Right atrium auricular region (tissue), 2 donors: Measurements from ENCODE around the gene SUSD6. TPM values are rescaled to one million over a fixed set of nuclear protein-coding genes. Genes with fewer than 3 reads are reported as not detected.

Experiments
- DNase-seq: peaks from one replicate; pipeline ENCODE4 v3.0.0-alpha.2; 2019; ENCODE audit warnings: low spot score
- H3K27ac ChIP-seq, 2 donors: fragments of 200-600 bp; sonication (generic); 1 replicate in 1 of 2; 2 replicates in 1 of 2; pipeline ENCODE4 v1.5.1; 2016 to 2019
- H3K27me3 ChIP-seq, 2 donors: fragments of 200-600 bp; sonication (generic); one replicate each; pipeline versions ENCODE4 v1.5.1 to v1.6.0; 2017 to 2019
- H3K36me3 ChIP-seq: fragments of 200-600 bp; sonication (generic); one replicate; pipeline ENCODE4 v1.5.1; 2016
- H3K4me1 ChIP-seq, 2 donors: fragments of 200-600 bp; sonication (generic); one replicate each; pipeline versions ENCODE4 v1.5.1 to v1.6.0; 2017 to 2019
- H3K4me3 ChIP-seq, 2 donors: fragments of 200-600 bp; sonication (generic); 1 replicate in 1 of 2; 2 replicates in 1 of 2; pipeline ENCODE4 v1.5.1; 2017 to 2019; ENCODE audit warnings: mild to moderate bottlenecking in 1 of 2, moderate library complexity in 1 of 2
- H3K9me3 ChIP-seq, 2 donors: fragments of 200-600 bp; sonication (generic); one replicate each; pipeline ENCODE4 v1.5.1; 2019
- CTCF ChIP-seq, 2 donors: fragments of 200-600 bp; sonication (generic); IDR thresholded peaks; one replicate each; pipeline ENCODE4 v1.5.1; 2019; ENCODE audit warnings: antibody characterized with exemption in 2 of 2
- total RNA-seq, 2 donors: library from RNA; depleted of rRNA; stranded (reverse); fragments of >200 nt; gene quantifications; one replicate each; pipeline ENCODE4 v1.1.0, GENCODE V29; 2016

SUSD6 gene
- total RNA-seq, 2 donors from 2014 or later, result 19.2 to 24.7 TPM

- peaks cover 5 to 27% of the 10 kb centered on the region in 2 donors for H3K27me3 ChIP-seq
Observed at GRCh38 chr14:69571449-69572029, 39.9 kb upstream of the SUSD6 start.

GRCh38 chr14:69572030-69572840 lies 39.2 kb upstream of the SUSD6 start:
- DNase-seq, result no peak
- no peaks in the 10 kb centered on the region for H3K9me3 ChIP-seq
- peak overlapping the region; percentile 15 to 49 for H3K4me3 ChIP-seq
- peaks cover 5 to 29% of the 10 kb centered on the region in 2 donors for H3K27me3 ChIP-seq
- no peak for TF ChIP-seq CTCF (IDR thresholded peaks at IDR 0.05)
- no peak overlapping the region for H3K27ac ChIP-seq
- no peaks in the 10 kb centered on the region for H3K36me3 ChIP-seq
- peaks cover 0 to 32% of the 10 kb centered on the region in 2 donors for H3K4me1 ChIP-seq

More at GRCh38 chr14:69571449-69572029, 39.9 kb upstream of the SUSD6 start:
- Histone ChIP-seq H3K4me3 (peak overlapping the region; percentile 15 to 49), H3K4me1 (peaks cover 0 to 32% of the 10 kb centered on the region in 2 donors), H3K36me3 (no peaks in the 10 kb centered on the region), H3K27ac (no peak overlapping the region), H3K9me3 (no peaks in the 10 kb centered on the region)
- no peak for DNase-seq
- TF ChIP-seq CTCF (IDR thresholded peaks at IDR 0.05), result no peak

- Histone ChIP-seq H3K4me3 (peak overlapping the region in 1 of 2 donors; percentile 49), H3K36me3 (no peaks in the 10 kb centered on the region), H3K4me1 (peaks cover 0 to 32% of the 10 kb centered on the region in 2 donors), H3K9me3 (no peaks in the 10 kb centered on the region), H3K27ac (no peak overlapping the region), H3K27me3 (peaks cover 5 to 29% of the 10 kb centered on the region in 2 donors)
- no peak for TF ChIP-seq CTCF (IDR thresholded peaks at IDR 0.05)
- no peak for DNase-seq
Observed at GRCh38 chr14:69572841-69573135, 38.6 kb upstream of the SUSD6 start.

- Histone ChIP-seq H3K9me3 (no peaks in the 10 kb centered on the region), H3K4me1 (peaks cover 0 to 32% of the 10 kb centered on the region in 2 donors), H3K27ac (no peak overlapping the region), H3K36me3 (no peaks in the 10 kb centered on the region), H3K4me3 (peak overlapping the region in 1 of 2 donors; percentile 7), H3K27me3 (peaks cover 5 to 29% of the 10 kb centered on the region in 2 donors)
- no peak for DNase-seq
- TF ChIP-seq CTCF (IDR thresholded peaks at IDR 0.05), result no peak
Observed at GRCh38 chr14:69573205-69573830, 38.1 kb upstream of the SUSD6 start.

- H3K36me3 ChIP-seq, result no peaks in the 10 kb centered on the region
- DNase-seq, result no peak
- no peak overlapping the region for H3K27ac ChIP-seq
- H3K9me3 ChIP-seq, result no peaks in the 10 kb centered on the region
- peaks cover 0 to 32% of the 10 kb centered on the region in 2 donors for H3K4me1 ChIP-seq
- no peak for TF ChIP-seq CTCF (IDR thresholded peaks at IDR 0.05)
- no peak overlapping the region for H3K4me3 ChIP-seq
- peaks cover 5 to 29% of the 10 kb centered on the region in 2 donors for H3K27me3 ChIP-seq
Observed at GRCh38 chr14:69573831-69574262, 37.5 kb upstream of the SUSD6 start.
